Cardiac muscle cell (in vitro differentiated cells and primary cell): Measurements from ENCODE around the gene TMED10. TPM values are rescaled to one million over a fixed set of nuclear protein-coding genes. Genes with fewer than 3 reads are reported as not detected.

Experiments
- DNase-seq, 2 donors: peaks; one replicate each; pipeline versions ENCODE4 v3.0.0 to v3.0.0-alpha.2; 2010 to 2017; ENCODE audit warnings: low read depth in 1 of 2, low spot score in 1 of 2
- H3K27ac ChIP-seq: fragments of 200-600 bp; sonication (generic); 2 replicates; pipeline ENCODE4 v1.5.1; 2016
- H3K27me3 ChIP-seq: fragments of 200-600 bp; sonication (generic); 2 replicates; pipeline ENCODE4 v1.6.0; 2016; ENCODE audit warnings: control low read depth
- H3K36me3 ChIP-seq: fragments of 200-600 bp; sonication (generic); 2 replicates; pipeline ENCODE4 v1.5.1; 2016; ENCODE audit warnings: control low read depth
- H3K4me1 ChIP-seq: fragments of 200-600 bp; sonication (generic); 2 replicates; pipeline ENCODE4 v1.8.1; 2017; ENCODE audit warnings: low read depth, mild to moderate bottlenecking, mixed run types
- H3K4me3 ChIP-seq: fragments of 200-600 bp; sonication (generic); 2 replicates; pipeline ENCODE4 v1.5.1; 2016; ENCODE audit warnings: mild to moderate bottlenecking
- H3K9me3 ChIP-seq: fragments of 200-600 bp; sonication (generic); 2 replicates; pipeline ENCODE4 v1.5.1; 2017; ENCODE audit warnings: low read depth, mild to moderate bottlenecking, control low read depth
- CTCF ChIP-seq: IDR thresholded peaks from 2 replicates; pipeline ENCODE4 v1.5.1; 2012; ENCODE audit warnings: low read depth, mild to moderate bottlenecking, low read length
- polyA plus RNA-seq: library from polyadenylated mRNA; unstranded; fragments of >200 nt; fragmentation: Nextera tagmentation; extraction: Ambion mirVana; gene quantifications from 2 replicates; pipeline ENCODE4 v1.2.1, GENCODE V29; 2016
- total RNA-seq: library from RNA; depleted of rRNA; stranded (reverse); fragments of >200 nt; gene quantifications from 2 replicates; pipeline ENCODE4 v1.2.3, GENCODE V29; 2016

TMED10 gene
- total and polyA plus RNA-seq, 2 experiments from 2014 or later = 158 to 295 TPM

GRCh38 chr14:75139185-75139584 lies 37.2 kb downstream of the TMED10 start:
- H3K4me1 ChIP-seq = no peaks in the 10 kb centered on the region
- no peak for DNase-seq
- no peak overlapping the region for H3K27ac ChIP-seq
- peaks cover 17% of the 10 kb centered on the region for H3K36me3 ChIP-seq
- TF ChIP-seq CTCF = no peak
- no peak overlapping the region for H3K4me3 ChIP-seq
- no peaks in the 10 kb centered on the region for H3K27me3 ChIP-seq
- no peaks in the 10 kb centered on the region for H3K9me3 ChIP-seq

- H3K36me3 ChIP-seq = peaks cover 24% of the 10 kb centered on the region
- DNase-seq = no peak
- no peaks in the 10 kb centered on the region for H3K27me3 ChIP-seq
- H3K9me3 ChIP-seq = no peaks in the 10 kb centered on the region
- no peaks in the 10 kb centered on the region for H3K4me1 ChIP-seq
- no peak for TF ChIP-seq CTCF
- no peak overlapping the region for H3K27ac ChIP-seq
- H3K4me3 ChIP-seq = no peak overlapping the region
Observed at GRCh38 chr14:75138492-75138891, 37.9 kb downstream of the TMED10 start.

GRCh38 chr14:75134644-75135043 lies 41.8 kb downstream of the TMED10 start:
- H3K9me3 ChIP-seq = no peaks in the 10 kb centered on the region
- no peak for DNase-seq
- H3K4me1 ChIP-seq = no peaks in the 10 kb centered on the region
- no peak for TF ChIP-seq CTCF
- H3K27ac ChIP-seq = no peak overlapping the region
- H3K27me3 ChIP-seq = no peaks in the 10 kb centered on the region
- no peak overlapping the region for H3K4me3 ChIP-seq
- peaks cover 31% of the 10 kb centered on the region for H3K36me3 ChIP-seq

- no peaks in the 10 kb centered on the region for H3K27me3 ChIP-seq
- no peak overlapping the region for H3K27ac ChIP-seq
- no peak overlapping the region for H3K4me3 ChIP-seq
- DNase-seq = no peak
- H3K9me3 ChIP-seq = no peaks in the 10 kb centered on the region
- no peaks in the 10 kb centered on the region for H3K4me1 ChIP-seq
- TF ChIP-seq CTCF = no peak
- peaks cover 31% of the 10 kb centered on the region for H3K36me3 ChIP-seq
Observed at GRCh38 chr14:75133597-75133996, 42.8 kb downstream of the TMED10 start.

GRCh38 chr14:75132382-75133086 lies 43.9 kb downstream of the TMED10 start:
- DNase-seq = peak; percentile 80 to 87
- no peaks in the 10 kb centered on the region for H3K9me3 ChIP-seq
- peaks cover 27% of the 10 kb centered on the region for H3K36me3 ChIP-seq
- peaks cover under 1% of the 10 kb centered on the region for H3K4me1 ChIP-seq
- peak overlapping the region; percentile 24 for H3K27ac ChIP-seq
- TF ChIP-seq CTCF = peak; percentile 69
- no peak overlapping the region for H3K4me3 ChIP-seq
- no peaks in the 10 kb centered on the region for H3K27me3 ChIP-seq
